Esophagus squamous epithelium (tissue), 5 donors: ENCODE results near the gene UTS2R. TPM values are rescaled to one million over a fixed set of nuclear protein-coding genes. Genes with fewer than 3 reads are reported as not detected.
A peak's percentile ranks its signal among the peaks of the same experiment; 100 is the strongest.

Experiments
- DNase-seq: peaks from one replicate; lab custom pipeline; 2025; lab: John Stamatoyannopoulos, UW
- H3K27ac ChIP-seq, 4 donors: fragments of 200-600 bp; sonication (generic); one replicate each; pipeline ENCODE4 v1.5.1; 2016 to 2019; ENCODE audit warnings: mild to moderate bottlenecking in 1 of 4
- H3K27me3 ChIP-seq, 4 donors: fragments of 200-600 bp; sonication (generic); 1 replicate in 3 of 4; 2 replicates in 1 of 4; pipeline versions ENCODE4 v1.5.1 to v1.6.0; 2017 to 2021; ENCODE audit warnings: antibody characterized with exemption in 1 of 4
- H3K36me3 ChIP-seq, 3 donors: fragments of 200-600 bp; sonication (generic); one replicate each; pipeline ENCODE4 v1.5.1; 2016 to 2019
- H3K4me1 ChIP-seq, 3 donors: fragments of 200-600 bp; sonication (generic); one replicate each; pipeline ENCODE4 v1.5.1; 2017 to 2019
- H3K4me3 ChIP-seq, 4 donors: fragments of 200-600 bp; sonication (generic); 1 replicate in 3 of 4; 2 replicates in 1 of 4; pipeline ENCODE4 v1.5.1; 2016 to 2019; ENCODE audit warnings: mild to moderate bottlenecking in 2 of 4, moderate library complexity in 1 of 4
- H3K9me3 ChIP-seq, 3 donors: fragments of 200-600 bp; sonication (generic); one replicate each; pipeline ENCODE4 v1.5.1; 2016 to 2019
- POLR2A ChIP-seq, 4 donors: fragments of 450-650 bp; IDR thresholded peaks; one replicate each; pipeline ENCODE4 v1.6.1; 2017; ENCODE audit warnings: antibody characterized with exemption in 4 of 4, mild to moderate bottlenecking in 4 of 4, moderate library complexity in 3 of 4
- WGBS, 2 donors: methylation state at CpG; one replicate each; pipeline ENCODE4 v1.1.5; 2018; 5-methylcytosine and 5-hydroxymethylcytosine counted together
- intact Hi-C: fragments of 100-400 bp; cut with DNase I; formaldehyde crosslinking; loops from one replicate; pipeline ENCODE4 v1.15.0; 2022
- total RNA-seq, 4 donors: library from RNA; depleted of rRNA; stranded (reverse); fragments of >200 nt; gene quantifications; one replicate each; pipeline ENCODE4 v1.1.0, GENCODE V29; 2016
- TF ChIP-seq, protein P1 (sequence below), 6 experiments: fragments of 450-650 bp in 4 of 6; fragments of 200-600 bp in 2 of 6; sonication (generic) in 2 of 6; IDR thresholded peaks; one replicate each; pipeline ENCODE4 v1.5.1; 2016 to 2019; ENCODE audit warnings: antibody characterized with exemption in 6 of 6, mild to moderate bottlenecking in 4 of 6, moderate library complexity in 4 of 6
- donor health status: DM: yes; HTN: yes; CAD: no.

The UTS2R gene
- total RNA-seq, 4 donors from 2014 or later = not detected

DNA sequence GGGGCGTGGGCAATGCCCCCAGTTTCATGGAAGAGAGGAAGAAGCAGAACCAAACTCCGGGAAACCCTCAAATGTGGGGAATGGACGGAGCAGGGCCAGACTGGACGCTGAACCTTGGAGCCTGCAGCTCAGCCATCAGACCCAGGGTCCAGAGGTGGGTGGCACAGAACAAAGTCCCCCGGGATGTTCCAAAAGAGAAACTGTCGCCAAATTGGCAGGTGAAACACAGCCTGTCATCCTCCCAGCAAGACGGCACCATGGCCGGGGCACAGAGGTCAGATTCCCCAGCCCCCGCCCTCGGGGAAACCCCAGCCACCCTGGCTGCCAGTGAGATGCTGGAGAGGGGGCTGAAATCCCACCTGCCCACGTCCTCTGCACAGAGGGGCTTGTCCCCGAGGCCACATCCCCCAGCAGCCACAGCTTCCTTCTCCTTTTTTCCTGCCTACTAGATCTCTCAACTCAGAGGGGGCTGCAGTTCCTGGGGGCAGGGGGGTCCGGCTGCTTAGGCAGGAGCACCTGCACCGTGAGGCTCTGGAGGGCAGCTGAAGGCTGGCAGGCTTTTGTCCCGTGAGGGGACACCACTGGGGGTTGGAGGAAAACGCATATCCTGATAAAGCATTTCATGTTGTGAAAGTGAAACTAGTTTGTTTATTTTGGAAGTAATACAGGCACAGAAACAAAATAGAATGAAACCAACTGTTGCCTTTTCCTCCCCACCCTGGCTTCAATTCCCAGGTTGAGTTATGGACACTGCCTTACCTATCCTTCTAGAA, 36.8 kb upstream of the UTS2R start:
- Histone ChIP-seq H3K27ac (peak overlapping the region; percentile 69 to 81 (median 80)), H3K36me3 (no peaks in the 10 kb centered on the region), H3K4me3 (peak overlapping the region; percentile 37 to 71 (median 58)), H3K27me3 (peaks cover 0 to 60% (median 0%) of the 10 kb centered on the region in 4 donors), H3K4me1 (peaks cover 38 to 89% (median 74%) of the 10 kb centered on the region in 3 donors), H3K9me3 (no peaks in the 10 kb centered on the region)
- TF ChIP-seq POLR2A (IDR thresholded peaks at IDR 0.05) = peak in 1 of 4 donors; percentile 22
- TF ChIP-seq, protein P1, sequence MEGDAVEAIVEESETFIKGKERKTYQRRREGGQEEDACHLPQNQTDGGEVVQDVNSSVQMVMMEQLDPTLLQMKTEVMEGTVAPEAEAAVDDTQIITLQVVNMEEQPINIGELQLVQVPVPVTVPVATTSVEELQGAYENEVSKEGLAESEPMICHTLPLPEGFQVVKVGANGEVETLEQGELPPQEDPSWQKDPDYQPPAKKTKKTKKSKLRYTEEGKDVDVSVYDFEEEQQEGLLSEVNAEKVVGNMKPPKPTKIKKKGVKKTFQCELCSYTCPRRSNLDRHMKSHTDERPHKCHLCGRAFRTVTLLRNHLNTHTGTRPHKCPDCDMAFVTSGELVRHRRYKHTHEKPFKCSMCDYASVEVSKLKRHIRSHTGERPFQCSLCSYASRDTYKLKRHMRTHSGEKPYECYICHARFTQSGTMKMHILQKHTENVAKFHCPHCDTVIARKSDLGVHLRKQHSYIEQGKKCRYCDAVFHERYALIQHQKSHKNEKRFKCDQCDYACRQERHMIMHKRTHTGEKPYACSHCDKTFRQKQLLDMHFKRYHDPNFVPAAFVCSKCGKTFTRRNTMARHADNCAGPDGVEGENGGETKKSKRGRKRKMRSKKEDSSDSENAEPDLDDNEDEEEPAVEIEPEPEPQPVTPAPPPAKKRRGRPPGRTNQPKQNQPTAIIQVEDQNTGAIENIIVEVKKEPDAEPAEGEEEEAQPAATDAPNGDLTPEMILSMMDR (IDR thresholded peaks at IDR 0.05) = no peak
- WGBS, 2 donors = 14 to 23% methylated on average over 6 to 13 of the region's 16 CpGs
- intact Hi-C loops = no loop called here
- DNase-seq = no peak

DNA sequence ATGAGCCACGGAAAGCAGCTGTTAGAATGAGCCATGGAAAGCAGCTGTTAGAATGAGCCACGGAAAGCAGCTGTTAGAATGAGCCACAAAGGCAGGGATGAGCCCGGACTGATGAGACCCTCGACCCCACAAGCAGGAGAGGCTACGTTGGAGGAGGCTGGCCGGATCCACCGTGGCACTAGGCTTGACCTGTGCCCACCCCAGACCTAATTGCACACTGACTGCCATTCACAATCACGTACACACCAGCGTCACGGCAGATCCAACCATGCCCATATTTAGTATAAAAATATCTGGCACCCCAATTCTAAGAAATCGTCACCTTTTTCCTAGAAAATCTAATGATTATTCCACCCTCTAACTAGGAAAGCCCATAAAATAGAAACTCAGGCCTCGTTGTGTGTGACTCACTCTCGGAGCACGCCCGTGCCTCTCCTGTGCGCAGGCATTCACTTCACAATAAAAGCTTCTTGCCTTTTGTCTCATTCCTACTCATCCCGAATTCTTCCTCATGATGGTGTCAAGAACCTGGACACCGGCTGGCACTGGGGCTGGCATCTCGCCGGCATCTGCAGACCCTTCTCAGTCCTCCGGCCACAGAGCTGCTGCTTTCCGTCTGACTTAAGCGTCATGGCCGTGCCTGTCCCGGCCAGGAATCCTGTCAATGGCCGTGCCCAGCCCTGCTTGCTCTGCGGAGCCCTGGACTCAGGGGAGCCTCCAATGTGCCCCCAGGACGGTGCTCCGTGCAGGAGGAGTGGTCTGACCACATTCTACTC, 32.5 kb upstream of the UTS2R start:
- Histone ChIP-seq H3K4me1 (peaks cover 23 to 48% (median 39%) of the 10 kb centered on the region in 3 donors), H3K9me3 (no peaks in the 10 kb centered on the region), H3K27me3 (peaks cover 0 to 37% (median 0%) of the 10 kb centered on the region in 4 donors), H3K27ac (peak overlapping the region; percentile 59 to 81 (median 72)), H3K4me3 (peak overlapping the region; percentile 4 to 59 (median 34)), H3K36me3 (no peaks in the 10 kb centered on the region)
- DNase-seq = no peak
- WGBS, 2 donors = 15% methylated on average over 17 to 20 of the region's 29 CpGs
- TF ChIP-seq, protein P1 (IDR thresholded peaks at IDR 0.05) = no peak
- TF ChIP-seq POLR2A (IDR thresholded peaks at IDR 0.05) = no peak
- intact Hi-C loops = no loop called here

DNA sequence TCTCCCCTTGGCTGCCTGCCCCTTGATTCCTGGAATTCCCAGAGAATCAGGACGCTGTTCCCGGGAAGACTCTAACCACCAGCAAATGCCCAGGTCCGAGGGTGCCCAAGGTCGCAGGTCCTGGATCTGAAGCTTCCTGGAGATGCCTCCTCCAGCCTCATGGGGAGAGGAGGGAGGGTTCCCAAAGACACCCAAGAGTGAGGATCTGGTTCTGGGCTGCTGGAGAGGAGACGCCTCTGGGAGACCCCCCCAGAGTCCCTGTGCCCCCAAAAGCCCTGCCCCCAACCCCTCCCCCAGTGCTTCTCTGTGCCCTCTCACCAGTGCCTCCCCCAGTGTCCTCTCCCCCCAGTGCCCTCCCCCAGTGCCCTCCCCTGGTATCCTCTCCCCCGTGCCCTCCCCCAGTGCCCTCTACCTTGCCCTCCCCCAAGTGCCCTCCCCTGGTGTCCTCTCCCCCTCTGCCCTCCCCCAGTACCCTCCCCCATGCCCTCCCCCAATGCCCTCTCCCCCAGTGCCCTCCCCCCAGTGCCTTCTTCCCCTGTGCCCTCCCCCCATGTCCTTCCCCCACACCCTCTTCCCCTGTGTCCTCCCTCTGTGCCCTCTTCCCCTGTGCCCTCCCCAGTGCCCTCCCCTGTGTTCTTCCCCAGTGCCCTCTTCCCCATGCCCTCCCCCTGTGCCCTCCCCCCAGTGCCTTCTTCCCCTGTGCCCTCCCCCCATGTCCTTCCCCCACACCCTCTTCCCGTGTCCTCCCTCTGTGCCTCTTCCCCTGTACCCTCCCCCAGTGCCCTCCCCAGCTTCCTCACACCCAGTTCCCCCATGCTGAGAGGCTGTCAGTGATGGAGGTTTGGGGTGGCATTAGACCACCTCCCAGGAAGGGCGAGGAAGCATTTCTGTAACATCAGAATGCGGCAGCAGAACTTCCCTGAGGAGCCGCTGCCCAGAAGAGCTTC, 31.7 kb upstream of the UTS2R start:
- Histone ChIP-seq H3K4me1 (peaks cover 15 to 39% (median 31%) of the 10 kb centered on the region in 3 donors), H3K9me3 (no peaks in the 10 kb centered on the region), H3K36me3 (no peaks in the 10 kb centered on the region), H3K27me3 (peaks cover 0 to 29% (median 0%) of the 10 kb centered on the region in 4 donors), H3K27ac (peak overlapping the region; percentile 59 to 81 (median 72)), H3K4me3 (peak overlapping the region; percentile 4 to 59 (median 34))
- 59 to 80% methylated on average over 1 to 6 of the region's 10 CpGs for WGBS, 2 donors
- TF ChIP-seq POLR2A (IDR thresholded peaks at IDR 0.05) = no peak
- TF ChIP-seq, protein P1 (IDR thresholded peaks at IDR 0.05) = no peak
- no peak for DNase-seq
- intact Hi-C loops = no loop called here

DNA sequence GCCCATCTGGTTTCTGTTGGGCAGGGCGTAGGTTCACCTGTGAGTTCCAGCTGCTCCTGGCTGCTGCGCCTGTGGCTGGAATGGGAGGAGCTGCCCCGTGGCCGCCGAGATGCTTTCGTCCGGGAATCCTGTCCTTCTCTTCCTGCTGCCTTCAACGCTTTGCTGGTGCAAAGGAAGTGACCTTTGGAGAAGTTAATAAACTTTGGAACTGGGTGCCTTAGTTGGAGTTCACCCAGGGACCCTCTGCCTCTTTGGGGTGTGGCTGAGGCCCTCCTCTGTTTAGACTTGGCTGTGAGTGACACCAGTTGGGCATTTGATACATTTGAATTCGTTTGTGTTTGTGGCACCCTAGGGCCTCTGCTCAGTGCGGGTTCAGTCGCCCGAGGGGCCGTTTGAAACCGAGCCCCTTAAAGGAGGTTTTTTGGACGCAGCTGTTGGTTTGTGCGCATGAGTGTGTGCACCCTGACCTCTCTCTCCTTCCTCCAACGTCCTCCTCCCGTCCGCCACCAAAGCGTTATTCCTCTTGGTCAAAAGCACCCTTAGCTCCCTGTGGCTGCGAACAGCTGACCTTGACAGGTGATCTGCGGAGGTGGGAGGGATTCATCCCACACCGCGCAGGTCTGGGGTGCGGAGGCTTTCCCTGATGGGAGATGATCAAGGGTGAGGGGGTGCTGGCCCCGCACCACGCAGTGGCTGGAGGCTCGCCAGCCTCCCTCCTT, 29.0 kb upstream of the UTS2R start:
- no peak overlapping the region for H3K27ac ChIP-seq
- H3K27me3 ChIP-seq = peaks cover 0 to 23% (median 0%) of the 10 kb centered on the region in 4 donors
- DNase-seq = no peak
- 76 to 84% methylated on average over 24 to 25 of the region's 28 CpGs for WGBS, 2 donors
- H3K9me3 ChIP-seq = no peaks in the 10 kb centered on the region
- TF ChIP-seq, protein P1 (IDR thresholded peaks at IDR 0.05) = no peak
- H3K4me3 ChIP-seq = no peak overlapping the region
- intact Hi-C loops = no loop called here
- peaks cover 10 to 19% (median 13%) of the 10 kb centered on the region in 3 donors for H3K4me1 ChIP-seq
- H3K36me3 ChIP-seq = no peaks in the 10 kb centered on the region
